Neural cell (in vitro differentiated cells): ENCODE measurements around the gene SHMT2. TPM values are rescaled to one million over a fixed set of nuclear protein-coding genes. Genes with fewer than 3 reads are reported as not detected.
A peak's percentile ranks its signal among the peaks of the same experiment; 100 is the strongest.

Source experiments
- H2AFZ ChIP-seq: fragments of 200-600, 300-800 bp; sonication (generic), shearing (Covaris generic); 2 replicates; pipeline ENCODE4 v1.6.0; 2014; ENCODE audit warnings: low read depth, mild to moderate bottlenecking, antibody characterized with exemption, low read length, moderate library complexity
- H3F3A ChIP-seq: fragments of 200-600 bp; shearing (Covaris generic); 2 replicates; pipeline ENCODE4 v1.6.1; 2016; ENCODE audit warnings: mild to moderate bottlenecking, moderate library complexity, mixed read lengths, antibody characterized with exemption, low read length; ENCODE audit not compliant: insufficient read depth, poor library complexity, severe bottlenecking
- H3K27ac ChIP-seq: fragments of 200-600, 300-800 bp; sonication (generic), shearing (Covaris generic); 2 replicates; pipeline ENCODE4 v1.5.1; 2014; ENCODE audit warnings: mild to moderate bottlenecking, low read length, moderate library complexity
- H3K27me3 ChIP-seq: fragments of 300-800, 200-600 bp; sonication (generic), shearing (Covaris generic); 2 replicates; pipeline ENCODE4 v1.6.0; 2014; ENCODE audit warnings: mild to moderate bottlenecking, low read depth, low read length, moderate library complexity; ENCODE audit not compliant: insufficient read depth
- H3K36me3 ChIP-seq: fragments of 300-800, 200-600 bp; sonication (generic), shearing (Covaris generic); 2 replicates; pipeline ENCODE4 v1.5.1; 2014; ENCODE audit warnings: mild to moderate bottlenecking, antibody characterized with exemption, low read length, moderate library complexity; ENCODE audit not compliant: insufficient read depth
- H3K4me2 ChIP-seq: fragments of 300-800, 200-600 bp; sonication (generic), shearing (Covaris generic); 2 replicates; pipeline ENCODE4 v1.6.0; 2014; ENCODE audit warnings: mild to moderate bottlenecking, low read length
- H3K4me3 ChIP-seq: fragments of 300-800, 200-600 bp; sonication (generic), shearing (Covaris generic); 2 replicates; pipeline ENCODE4 v1.5.1; 2014; ENCODE audit warnings: mild to moderate bottlenecking, low read length, moderate library complexity
- H3K79me2 ChIP-seq: fragments of 200-600 bp; shearing (Covaris generic); replicated peaks from 2 replicates; pipeline ENCODE4 v1.6.0; 2014; ENCODE audit warnings: mild to moderate bottlenecking, low read length, moderate library complexity; ENCODE audit not compliant: insufficient read depth
- H3K9ac ChIP-seq: fragments of 300-800, 200-600 bp; sonication (generic), shearing (Covaris generic); 2 replicates; pipeline ENCODE4 v1.6.1; 2016; ENCODE audit warnings: mild to moderate bottlenecking, low read length, mixed read lengths
- H3K9me2 ChIP-seq: fragments of 200-600 bp; shearing (Covaris generic); 2 replicates; pipeline ENCODE4 v1.6.1; 2016; ENCODE audit warnings: mild to moderate bottlenecking, low read length, mixed read lengths; ENCODE audit not compliant: insufficient read depth
- H3K9me3 ChIP-seq: fragments of 200-600, 300-800 bp; sonication (generic), shearing (Covaris generic); 2 replicates; pipeline ENCODE4 v1.6.1; 2016; ENCODE audit warnings: mild to moderate bottlenecking, mixed run types, low read length, moderate library complexity, mixed read lengths
- H4K20me1 ChIP-seq: fragments of 200-600 bp; shearing (Covaris generic); 2 replicates; pipeline ENCODE4 v1.6.1; 2016; ENCODE audit warnings: mild to moderate bottlenecking, mixed run types; ENCODE audit not compliant: insufficient read depth
- CTCF ChIP-seq: fragments of 450-650 bp; IDR thresholded peaks from 2 replicates; pipeline ENCODE4 v1.5.1; 2014; ENCODE audit warnings: antibody characterized with exemption, mild to moderate bottlenecking, moderate library complexity; ENCODE audit not compliant: poor library complexity, severe bottlenecking
- EP300 ChIP-seq: fragments of 450-650 bp; conservative IDR thresholded peaks from 2 replicates; pipeline ENCODE4 v1.6.1; 2014; ENCODE audit warnings: antibody characterized with exemption, mild to moderate bottlenecking, moderate library complexity; ENCODE audit not compliant: poor library complexity, severe bottlenecking
- EZH2 ChIP-seq: fragments of 200-600, 300-800 bp; shearing (Covaris generic), sonication (generic); IDR thresholded peaks from 2 replicates; pipeline ENCODE4 v1.6.1; 2014; ENCODE audit warnings: antibody characterized with exemption, low read length, borderline replicate concordance, mild to moderate bottlenecking; ENCODE audit not compliant: insufficient read depth, poor library complexity, severe bottlenecking
- MXI1 ChIP-seq: fragments of 450-650 bp; conservative IDR thresholded peaks from 2 replicates; pipeline ENCODE4 v1.6.1; 2014; ENCODE audit warnings: antibody characterized with exemption, mild to moderate bottlenecking; ENCODE audit not compliant: poor library complexity, severe bottlenecking
- POLR2AphosphoS5 ChIP-seq: IDR thresholded peaks from 2 replicates; pipeline ENCODE4 v1.6.1; 2012
- RAD21 ChIP-seq: fragments of 450-650 bp; conservative IDR thresholded peaks from 2 replicates; pipeline ENCODE4 v1.6.1; 2014; ENCODE audit warnings: antibody characterized with exemption, mild to moderate bottlenecking, moderate library complexity
- REST ChIP-seq: IDR thresholded peaks from 2 replicates; pipeline ENCODE4 v1.6.1; 2012; ENCODE audit warnings: borderline replicate concordance
- SMC3 ChIP-seq: fragments of 450-650 bp; conservative IDR thresholded peaks from 2 replicates; pipeline ENCODE4 v1.6.1; 2014; ENCODE audit warnings: antibody characterized with exemption, mild to moderate bottlenecking, moderate library complexity; ENCODE audit not compliant: poor library complexity
- TAF1 ChIP-seq: IDR thresholded peaks from 2 replicates; pipeline ENCODE4 v1.6.1; 2012; ENCODE audit warnings: low read depth
- polyA plus RNA-seq: library from polyadenylated mRNA; depleted of rRNA; stranded (reverse); fragments of >200 nt; gene quantifications from 2 replicates; pipeline ENCODE4 v1.2.3, GENCODE V29; 2014

Gene SHMT2
- polyA plus RNA-seq, 1 donor from 2014 or later = 38.2 TPM

GRCh38 chr12:57182918-57183575 is 46.5 kb upstream of the SHMT2 start:
- no peaks in the 10 kb centered on the region for H4K20me1 ChIP-seq
- H3K36me3 ChIP-seq = peaks cover 6% of the 10 kb centered on the region
- H3K27ac ChIP-seq = no peak overlapping the region
- H3K9me2 ChIP-seq = no peaks in the 10 kb centered on the region
- H3K9me3 ChIP-seq = no peaks in the 10 kb centered on the region
- H3K27me3 ChIP-seq = no peaks in the 10 kb centered on the region
- H3F3A ChIP-seq = no peaks in the 10 kb centered on the region
- no peak overlapping the region for H3K4me3 ChIP-seq
- no peak overlapping the region for H3K4me2 ChIP-seq
- H2AFZ ChIP-seq = no peak overlapping the region
- no peak for TF ChIP-seq EZH2
- TF ChIP-seq POLR2AphosphoS5 = no peak
- peak; percentile 86 for TF ChIP-seq CTCF
- TF ChIP-seq RAD21 = peak; percentile 77
- peak; percentile 73 for TF ChIP-seq SMC3
- peak; percentile 30 for TF ChIP-seq MXI1
- H3K79me2 ChIP-seq = no peaks in the 10 kb centered on the region
- no peak overlapping the region for H3K9ac ChIP-seq

- Histone ChIP-seq H3K4me2 (no peak overlapping the region), H3K9me2 (no peaks in the 10 kb centered on the region), H2AFZ (no peak overlapping the region), H3K9ac (no peak overlapping the region), H4K20me1 (no peaks in the 10 kb centered on the region), H3K79me2 (no peaks in the 10 kb centered on the region), H3K27ac (no peak overlapping the region), H3K9me3 (no peaks in the 10 kb centered on the region), H3K4me3 (no peak overlapping the region), H3K36me3 (peaks cover 2% of the 10 kb centered on the region), H3F3A (no peaks in the 10 kb centered on the region), H3K27me3 (no peaks in the 10 kb centered on the region)
- TF ChIP-seq MXI1 = no peak
- TF ChIP-seq TAF1 = no peak
- no peak for TF ChIP-seq RAD21
- TF ChIP-seq EP300 = no peak
- no peak for TF ChIP-seq POLR2AphosphoS5
- no peak for TF ChIP-seq EZH2
- no peak for TF ChIP-seq REST
- no peak for TF ChIP-seq SMC3
- TF ChIP-seq CTCF = no peak
These were observed 45.4 kb upstream of the SHMT2 start for GRCh38 chr12:57183939-57184725.
